Stimulated activated CD4-positive, alpha-beta T cell treated with anti-CD3 and anti-CD28 coated beads, TNF-alpha, amount 100 ng/mL, for 48 hours (primary cell): ENCODE measurements around the gene LMX1A.
A peak's percentile ranks its signal among the peaks of the same experiment; 100 is the strongest.

Experiments
- DNase-seq, 3 donors: peaks; one replicate each; pipeline ENCODE4 v3.0.0-alpha.2; 2020; ENCODE audit warnings: low read depth in 3 of 3

LMX1A gene

DNA sequence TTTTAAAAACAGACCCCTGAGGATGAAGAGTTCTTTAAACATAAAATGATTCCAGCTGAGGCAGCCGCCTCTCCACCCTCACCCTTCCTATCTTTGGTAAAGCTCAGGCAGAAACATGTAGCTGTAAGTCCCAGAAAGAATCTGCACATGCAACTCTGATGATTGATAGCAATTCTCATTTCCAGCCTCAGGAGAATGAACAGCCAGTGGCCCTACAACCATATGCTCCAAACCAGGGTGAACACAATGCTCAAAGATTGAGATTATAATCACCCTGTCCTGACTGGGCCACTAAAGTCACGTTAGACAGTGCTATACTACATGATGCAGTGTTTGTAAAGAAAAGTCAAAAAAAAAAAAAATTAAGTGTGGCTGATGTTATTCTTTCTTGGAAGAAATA, 80.2 kb downstream of the LMX1A start:
- DNase-seq = no peak

DNA sequence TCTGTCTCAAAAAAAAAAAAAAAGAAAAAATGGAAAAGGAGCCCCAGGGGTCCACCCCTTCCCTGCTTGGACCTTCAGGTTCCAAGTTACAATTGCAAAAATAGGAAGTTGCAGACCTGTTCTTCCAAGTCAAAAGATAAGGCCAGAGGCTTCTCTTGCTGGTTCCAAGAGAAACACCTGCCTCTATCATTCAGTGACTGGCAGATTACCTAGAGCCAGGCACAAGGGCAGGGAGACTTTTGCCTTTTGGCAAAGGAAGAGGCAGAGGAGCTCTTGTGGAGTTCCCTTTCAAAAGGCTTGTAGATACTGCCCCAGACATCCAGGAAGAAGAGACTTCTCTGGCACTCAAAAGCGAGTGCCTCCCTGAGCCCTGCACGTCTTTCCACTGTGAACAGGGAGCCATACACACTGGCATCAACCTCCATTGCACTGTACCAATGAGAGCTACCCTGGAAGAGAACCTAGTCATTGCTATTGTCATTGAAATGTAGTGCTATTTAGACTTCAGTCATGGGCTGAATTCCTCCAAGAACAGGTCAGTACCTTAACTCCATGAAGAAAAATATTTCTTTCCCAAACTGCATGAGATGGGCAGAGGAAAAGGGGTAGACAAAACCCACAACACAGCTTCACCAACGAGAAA, 91.2 kb downstream of the LMX1A start:
- DNase-seq = no peak

DNA sequence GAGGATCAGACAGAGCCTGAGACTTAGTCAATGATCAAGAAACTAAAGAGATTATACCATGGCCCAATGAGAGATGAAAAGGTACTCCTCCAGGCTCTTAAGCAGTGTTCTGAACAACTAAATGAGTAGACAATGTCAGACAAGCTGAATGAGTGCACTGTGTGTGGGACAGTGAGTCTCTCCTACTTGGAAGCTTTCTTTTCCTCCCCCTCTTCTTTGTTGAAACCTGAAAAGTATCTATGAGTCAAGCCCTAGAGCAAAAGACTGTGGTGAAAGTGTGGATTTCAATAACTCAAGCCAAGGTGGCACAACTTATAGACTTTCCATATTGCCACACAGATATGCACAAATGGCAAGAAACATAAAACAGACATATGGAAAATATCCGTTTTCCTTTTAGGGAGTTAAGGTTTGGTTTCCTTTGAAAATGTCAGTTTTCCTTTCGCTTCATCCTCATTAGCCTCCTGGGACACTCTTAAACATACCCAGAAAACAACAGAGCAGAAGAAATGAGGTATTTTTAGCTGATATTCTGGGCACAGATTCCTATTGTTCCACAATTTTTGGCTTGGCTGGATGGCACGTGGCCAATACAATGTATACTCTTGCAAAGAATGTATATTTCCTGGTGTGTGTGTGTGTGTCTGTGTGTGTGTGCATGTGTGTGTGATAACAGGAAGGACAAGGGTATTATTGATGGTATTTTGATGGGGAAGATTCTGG, 96.6 kb downstream of the LMX1A start:
- no peak for DNase-seq

DNA sequence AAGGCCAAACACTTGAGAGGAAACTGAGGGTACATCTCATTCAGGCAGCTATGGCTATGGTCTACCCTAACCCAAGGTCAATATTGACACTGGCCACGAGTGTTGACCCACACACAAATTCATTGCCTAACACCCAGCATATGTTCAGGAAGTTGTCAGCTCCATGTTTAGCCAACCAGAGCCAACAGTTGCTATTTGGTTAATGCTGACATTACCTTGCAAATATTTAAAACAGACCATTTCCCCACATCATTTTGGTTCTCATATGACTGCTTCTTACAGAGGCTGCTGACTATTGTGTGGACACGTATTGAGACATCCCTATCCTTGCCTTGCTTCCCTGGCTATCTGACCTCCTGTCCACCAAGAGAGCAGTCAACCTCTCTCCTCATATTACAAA, 97.3 kb downstream of the LMX1A start:
- DNase-seq = no peak

DNA sequence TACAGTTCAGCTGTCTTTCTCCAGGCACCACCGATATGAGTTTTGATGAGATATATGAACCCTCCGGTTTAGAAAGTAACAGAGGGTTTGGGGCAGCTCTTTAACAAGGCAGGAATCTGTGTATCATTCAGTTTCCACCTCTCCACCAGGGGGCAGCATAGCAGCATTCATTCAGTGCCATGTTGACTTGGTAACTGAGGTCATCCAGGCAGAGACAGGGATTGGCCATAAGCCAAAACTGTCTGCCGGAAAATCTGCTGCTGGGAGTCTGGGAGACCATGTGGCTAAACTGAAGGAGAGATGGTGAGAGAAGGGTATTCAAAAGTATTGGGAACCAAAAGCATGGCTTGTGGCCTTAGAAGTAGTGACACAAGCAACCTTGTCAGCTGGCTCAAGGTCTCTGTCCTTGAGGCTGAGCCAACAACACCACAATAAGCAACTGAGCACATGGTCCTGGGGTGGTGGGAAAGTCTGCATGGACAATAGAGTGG, 98.5 kb downstream of the LMX1A start:
- peak; percentile 8 to 44 (median 32) for DNase-seq

DNA sequence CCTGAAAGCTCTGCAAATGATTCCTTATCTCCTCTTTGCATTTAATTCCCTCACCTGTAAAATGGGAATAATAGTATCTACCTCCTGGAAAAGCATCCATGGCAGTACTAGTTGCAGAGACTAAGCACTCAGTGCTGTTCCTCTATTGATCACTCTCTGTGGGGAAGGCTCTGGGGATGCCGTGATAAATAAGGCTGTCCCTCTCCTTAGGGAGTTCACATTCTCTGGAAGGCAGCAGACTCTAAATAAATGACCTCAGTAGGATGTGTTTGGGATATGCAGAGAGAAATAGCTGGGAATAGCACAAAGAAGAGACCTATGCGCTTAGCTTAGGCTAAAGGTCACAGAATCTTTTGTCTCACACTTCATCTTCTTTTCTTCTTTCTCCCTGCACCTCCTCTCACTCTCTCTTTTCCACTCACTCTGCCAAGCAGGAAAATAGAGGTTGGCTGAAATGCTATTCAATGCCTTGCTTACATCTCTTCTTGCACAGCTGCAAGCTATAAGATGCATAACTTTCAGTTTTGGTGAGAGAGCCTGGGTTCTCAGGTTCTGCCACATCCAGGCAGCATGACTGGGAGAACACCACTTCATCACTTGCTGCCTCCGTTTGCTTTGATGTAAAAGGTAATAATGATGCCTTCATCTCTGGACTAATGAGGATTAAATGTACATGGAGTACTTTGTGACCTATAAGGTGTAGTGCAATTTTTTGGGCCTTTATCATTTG, 101.5 kb downstream of the LMX1A start:
- DNase-seq = no peak

DNA sequence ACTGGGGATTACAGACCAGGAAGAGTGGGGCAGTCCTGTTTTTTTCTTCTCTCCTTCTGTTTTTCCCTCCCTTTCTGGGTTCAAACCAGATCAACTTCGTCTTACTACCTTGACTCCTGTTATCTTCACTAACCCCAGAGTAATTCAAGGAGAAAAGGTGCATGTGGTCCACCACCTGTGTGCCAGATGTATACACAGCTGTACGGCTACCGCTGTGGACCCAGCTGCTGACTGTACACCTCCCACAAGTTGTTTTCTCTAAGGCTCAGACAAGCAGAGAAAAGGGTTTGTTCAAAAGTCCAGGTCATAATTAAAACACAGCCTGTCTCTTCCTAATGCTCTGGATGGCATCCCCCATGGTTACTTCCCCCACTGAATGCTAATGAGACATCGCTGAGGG, 102.1 kb downstream of the LMX1A start:
- no peak for DNase-seq

DNA sequence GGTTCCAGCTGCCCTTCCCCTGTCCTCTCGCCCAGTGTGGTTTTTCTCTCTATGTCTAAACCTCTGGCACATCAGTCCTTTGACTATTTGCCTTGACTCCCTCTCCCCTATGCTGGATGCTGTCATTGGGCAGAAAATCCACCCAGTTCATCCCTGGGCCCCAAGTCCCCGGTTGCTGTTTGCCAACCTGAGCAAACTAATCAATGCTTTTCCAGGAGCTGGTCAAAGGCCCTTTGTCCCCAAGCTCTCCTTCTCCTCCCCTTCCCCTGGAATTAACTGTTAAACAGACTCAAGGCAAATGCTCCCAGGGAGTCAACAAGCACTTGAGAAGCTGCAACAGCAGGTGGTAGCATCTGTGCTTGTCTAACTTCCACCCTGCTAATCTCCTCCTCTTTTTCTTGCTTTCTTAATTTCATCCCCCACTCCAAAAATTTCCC, 102.7 kb downstream of the LMX1A start:
- DNase-seq = no peak

DNA sequence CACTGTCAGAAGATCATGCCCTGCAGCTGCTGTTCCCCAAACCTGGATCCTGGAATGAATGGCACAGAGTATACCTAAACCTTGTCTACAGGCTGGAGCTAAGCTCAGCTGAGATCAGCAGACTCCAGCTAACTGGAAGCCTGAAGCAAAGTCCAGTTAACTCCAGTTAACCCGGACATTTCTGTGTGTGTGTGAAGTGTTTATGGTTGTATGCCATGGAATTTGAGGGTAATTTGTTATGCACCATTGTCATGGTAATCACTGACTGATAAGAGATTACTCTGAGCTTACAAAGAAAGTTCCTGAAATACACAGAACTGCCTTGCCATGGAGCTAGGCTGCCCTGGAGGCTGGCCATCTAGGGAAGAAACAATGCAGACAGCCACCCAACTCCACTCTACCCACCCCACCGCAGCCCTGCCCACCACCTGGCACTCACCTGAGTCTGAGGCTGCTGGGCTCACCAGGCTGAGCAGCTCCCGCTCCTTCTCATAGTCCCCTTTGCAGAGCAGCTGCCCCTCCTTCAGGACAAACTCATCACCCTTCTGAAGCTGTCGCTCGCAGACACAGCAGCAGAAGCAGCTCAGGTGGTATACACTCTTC, 107.4 kb downstream of the LMX1A start:
- DNase-seq = no peak

DNA sequence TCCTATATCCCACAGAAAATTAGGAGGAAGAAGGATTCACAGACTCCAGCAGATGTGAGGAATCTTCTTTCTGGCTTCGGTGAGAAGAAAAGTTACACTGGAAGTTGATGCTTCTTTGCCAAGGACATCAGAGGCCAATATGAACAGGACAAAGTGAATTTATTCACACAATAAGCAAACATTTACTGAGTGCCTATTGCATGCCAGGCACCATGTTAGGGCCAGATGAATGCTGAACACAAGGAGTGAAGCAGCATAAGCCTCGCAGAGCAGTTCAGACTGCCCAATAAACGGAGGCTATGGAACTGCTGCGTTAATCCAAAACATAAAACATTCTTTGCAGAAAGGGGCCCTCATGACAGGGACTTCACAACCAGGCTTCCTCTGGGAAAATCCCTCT, 114.6 kb downstream of the LMX1A start:
- DNase-seq = no peak

DNA sequence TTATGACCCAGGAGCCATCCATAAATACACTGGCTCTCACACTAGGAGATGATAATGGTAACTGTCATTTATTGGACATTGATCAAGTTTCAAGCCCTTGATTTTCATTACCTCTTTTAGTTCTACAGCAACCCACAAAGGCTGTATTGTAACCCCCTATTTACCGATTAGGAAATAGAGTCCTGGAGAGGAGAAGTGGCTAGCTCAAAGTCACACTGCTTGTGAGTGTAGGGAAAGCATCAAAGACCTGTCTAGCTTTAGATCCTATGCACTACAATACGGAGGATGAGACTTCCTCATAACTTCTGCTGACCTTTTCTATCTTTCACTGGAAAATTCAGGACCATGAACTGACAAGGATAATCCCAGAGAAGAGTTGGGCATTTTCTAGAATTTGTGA, 115.2 kb downstream of the LMX1A start:
- DNase-seq = no peak

DNA sequence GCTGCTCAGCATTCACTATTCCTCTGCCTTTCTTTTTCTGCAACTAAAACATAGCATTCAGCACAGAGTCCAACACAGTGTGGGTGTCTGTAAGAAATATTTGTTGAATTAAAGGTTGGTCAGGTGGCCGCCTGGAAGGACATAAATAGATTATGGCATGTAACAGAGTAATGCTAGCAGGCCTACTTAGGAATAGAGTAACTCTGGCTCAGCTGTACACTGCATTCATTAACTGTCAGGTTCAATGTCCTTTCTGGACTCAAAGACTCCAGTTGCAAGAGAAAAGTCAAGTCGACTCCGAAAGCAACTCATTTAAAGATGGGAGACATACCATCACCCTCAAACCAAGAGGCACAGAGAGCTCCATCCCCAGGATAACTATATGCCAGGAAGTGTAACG, 116.0 kb downstream of the LMX1A start:
- no peak for DNase-seq

DNA sequence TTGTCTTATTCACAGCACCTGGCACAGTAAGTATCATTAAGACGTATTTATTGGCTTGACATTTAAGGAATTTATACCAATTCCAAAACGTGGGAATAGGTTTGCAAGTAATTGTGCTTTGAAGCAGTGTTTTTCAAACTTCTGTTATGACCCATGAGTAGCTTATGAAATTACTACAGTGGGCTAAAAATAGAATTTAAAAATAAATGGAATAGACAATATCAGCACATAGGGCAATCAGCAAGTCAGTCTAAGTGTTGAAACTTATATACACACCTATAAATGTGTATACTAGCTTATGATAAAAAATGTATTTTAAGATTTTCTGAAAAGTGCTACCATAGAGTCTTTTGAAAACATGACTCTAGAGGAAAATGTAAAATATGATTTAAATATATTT, 116.6 kb downstream of the LMX1A start:
- DNase-seq = no peak

DNA sequence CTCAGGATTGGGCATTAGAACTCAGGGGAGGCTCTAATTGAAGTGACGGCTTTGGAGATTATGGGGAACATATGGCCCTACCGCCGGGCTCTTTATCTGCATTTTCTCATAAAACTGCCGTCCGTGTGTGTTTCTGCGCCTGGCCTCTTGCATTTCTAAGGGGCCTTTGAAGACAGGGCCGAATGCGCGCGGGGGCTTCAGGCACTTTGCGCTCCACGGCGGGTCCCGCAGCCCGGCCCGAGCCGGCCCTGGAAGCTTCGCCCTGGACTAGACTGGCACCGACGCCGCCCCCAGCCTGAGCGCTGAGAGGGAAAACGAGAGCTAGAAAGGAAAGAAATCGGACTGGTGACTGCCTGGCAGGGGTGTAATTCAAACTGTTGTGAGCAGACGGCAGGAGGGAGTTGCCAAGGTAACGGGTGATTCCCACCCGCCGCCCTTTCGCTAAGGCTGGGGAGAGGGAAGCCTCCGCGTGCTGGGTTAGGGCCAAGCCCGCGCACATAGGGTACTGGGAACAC, 120.7 kb downstream of the LMX1A start:
- DNase-seq = no peak

DNA sequence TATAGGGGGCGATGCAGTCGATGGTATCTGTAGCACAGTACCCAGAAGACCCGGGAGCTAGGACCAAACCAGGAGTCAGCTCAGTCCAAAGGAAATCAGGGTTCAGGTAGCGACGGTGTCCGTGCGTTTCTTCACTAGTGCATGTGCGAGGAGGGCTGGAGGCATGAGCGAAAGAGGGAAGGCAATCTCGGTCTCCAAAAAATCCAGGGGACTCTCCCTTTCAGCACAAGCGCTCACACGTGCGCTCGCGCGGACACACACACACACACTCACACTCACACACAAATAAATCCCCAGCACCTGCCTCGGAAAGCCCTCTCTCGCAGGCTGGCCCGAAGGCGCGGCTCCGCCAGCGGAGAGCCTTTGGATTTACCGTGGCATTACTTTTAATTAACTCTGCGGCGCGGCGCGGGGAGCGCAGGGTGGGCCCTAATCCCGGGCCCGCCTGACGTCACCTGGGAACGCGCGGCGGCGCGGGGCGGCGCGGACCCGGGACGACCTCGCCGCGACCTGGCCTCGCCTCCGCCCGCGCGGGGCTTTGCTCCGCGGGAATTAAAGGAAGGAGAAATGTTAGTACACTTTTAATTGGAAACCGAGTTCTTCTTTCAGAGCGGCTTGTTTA, 121.2 kb downstream of the LMX1A start:
- DNase-seq = no peak

DNA sequence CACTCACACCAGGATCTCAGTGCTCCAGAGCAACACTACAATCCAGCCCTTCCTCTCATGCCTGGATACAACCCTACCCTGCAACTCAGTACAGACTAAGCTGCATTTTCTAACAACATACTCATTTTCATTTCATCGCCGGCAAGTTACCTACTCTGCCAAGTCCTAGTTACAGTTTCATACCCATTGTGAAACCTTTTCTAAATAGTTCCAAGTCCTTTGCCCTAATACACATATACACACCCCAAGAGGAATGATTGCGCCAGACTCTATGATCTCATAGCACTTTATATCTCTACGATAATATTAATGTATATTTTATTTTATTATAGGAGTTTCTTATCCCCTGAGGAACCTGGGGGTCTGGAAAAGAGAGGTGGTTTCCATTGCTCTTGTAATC, 122.4 kb downstream of the LMX1A start:
- no peak for DNase-seq

DNA sequence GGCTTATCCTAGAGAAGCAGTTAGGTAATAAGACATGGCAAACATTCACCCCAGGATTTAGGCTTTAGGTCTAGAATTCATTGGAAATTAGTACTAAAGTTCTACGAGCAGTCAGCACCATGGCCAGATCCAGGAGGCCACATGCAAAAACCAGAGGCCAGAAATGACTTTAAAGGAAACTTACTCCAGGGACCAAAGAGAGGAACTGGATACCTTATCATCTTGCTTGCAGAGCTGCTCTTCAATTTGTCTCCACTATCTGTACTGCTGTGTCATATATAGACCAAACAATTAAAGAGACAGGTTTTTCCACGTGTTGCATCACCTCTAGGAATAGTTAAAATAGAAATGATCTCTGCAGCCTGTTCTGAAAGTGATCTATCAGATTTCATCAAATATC, 127.8 kb downstream of the LMX1A start:
- DNase-seq = no peak

DNA sequence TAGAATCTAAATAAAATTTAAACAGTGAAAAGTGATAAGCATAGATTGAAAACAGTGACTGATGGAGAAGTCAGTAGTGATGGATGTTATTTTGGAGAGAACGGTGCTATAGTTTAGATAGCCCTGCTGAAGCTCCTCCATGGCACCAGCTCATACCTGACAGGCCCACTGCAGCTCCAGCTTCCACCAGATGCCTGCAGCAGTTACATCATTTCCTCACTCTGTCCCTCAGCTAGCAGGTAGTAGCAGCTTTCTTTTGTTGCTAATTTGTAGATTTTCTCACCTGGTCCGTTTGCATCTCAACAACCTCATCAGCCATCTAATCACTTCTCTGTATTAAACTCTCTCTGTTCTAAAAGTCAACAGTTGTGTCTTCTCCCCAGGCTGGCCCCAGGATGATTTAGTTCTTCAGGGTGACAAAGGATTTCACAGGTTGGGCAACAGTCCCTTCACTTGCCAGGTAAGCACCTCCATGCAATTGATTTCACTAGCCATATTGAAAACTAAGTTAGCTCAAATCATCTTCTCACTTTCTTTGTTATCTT, 128.3 kb downstream of the LMX1A start:
- no peak for DNase-seq

DNA sequence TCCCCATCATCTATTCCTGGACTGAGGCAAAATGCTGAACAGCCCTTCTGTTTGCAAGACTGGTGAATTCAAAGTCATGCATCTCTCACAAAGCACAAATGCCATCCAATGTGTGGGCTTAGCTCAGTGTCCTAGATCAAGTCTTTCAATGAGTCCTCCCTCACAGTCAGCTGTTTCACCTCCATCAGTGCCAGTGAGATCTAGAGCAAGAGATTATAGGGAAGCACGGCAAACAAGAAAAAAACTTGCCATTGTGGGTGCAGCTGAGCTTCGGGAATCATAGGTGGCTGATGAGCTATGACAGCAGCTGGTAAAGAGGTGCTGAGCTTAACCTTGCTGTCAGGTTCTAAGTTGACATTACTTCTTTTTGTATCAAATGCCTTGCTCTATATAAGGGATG, 130.2 kb downstream of the LMX1A start:
- DNase-seq = no peak

DNA sequence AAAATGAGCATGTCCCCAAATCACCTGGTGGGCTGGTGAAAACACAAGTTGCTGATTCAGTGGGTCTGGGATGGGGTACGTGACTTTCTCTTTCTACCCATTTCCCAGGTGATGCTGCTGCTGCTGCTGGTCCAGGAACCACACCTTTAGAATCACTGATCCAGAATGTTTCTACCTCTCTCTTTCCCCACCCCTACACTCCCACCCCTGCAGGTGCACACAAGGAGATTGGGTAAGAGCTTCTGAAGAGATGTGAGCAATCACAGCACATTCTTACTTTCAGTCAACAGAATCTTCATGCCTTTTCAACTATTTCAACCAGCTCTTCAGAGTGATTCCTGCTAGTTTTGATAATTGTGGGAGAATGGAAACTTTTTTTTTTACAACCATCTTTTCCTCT, 130.9 kb downstream of the LMX1A start:
- DNase-seq = no peak

DNA sequence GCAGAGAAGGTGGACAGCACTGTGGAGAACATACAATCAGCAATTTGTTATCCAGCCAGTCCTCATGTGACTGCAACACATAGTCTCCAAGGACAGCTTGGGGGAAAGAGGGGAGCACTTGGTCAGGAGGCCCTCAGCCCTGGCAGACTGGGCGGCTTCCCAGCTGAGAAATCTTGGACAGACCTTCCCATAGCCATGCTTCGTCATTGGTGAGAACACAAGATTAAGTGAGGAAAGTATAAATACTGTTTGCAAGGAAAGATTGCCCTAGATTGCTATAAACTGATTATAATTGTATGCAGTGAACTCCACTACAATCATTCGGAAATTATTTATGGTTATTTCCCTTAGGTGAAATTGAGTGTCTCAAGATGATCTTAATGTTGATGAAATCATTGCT, 131.5 kb downstream of the LMX1A start:
- no peak for DNase-seq

DNA sequence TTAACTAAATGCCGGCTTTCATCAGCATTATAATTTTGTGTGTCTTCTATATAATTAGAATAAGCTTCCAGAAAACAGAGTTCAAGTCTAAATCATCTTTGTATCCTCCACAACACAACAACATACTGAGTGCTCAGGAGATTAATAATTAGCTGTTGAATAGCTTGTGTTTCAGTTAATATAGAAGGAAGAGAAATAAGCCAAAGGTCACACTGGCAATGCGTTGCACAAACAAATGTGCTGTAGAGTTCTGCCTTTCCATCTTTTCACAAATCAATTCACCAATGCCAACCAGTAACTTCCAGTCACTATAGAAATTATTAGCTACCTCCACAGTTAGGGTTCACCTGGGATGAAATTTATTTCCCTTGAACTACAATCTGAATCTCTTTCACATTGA, 132.0 kb downstream of the LMX1A start:
- no peak for DNase-seq
